Muscle layer of duodenum (tissue), 2 donors: ENCODE data around the gene COPB2.

Source experiments
- H3K27ac ChIP-seq: one replicate; pipeline ENCODE4 v1.7.0; 2013; ENCODE audit warnings: mild to moderate bottlenecking, low read length
- H3K27me3 ChIP-seq: one replicate; pipeline ENCODE4 v1.7.0; 2013; ENCODE audit warnings: low read depth, mild to moderate bottlenecking, control low read depth, low read length
- H3K36me3 ChIP-seq, 2 donors: one replicate each; pipeline ENCODE4 v1.7.0; 2013; ENCODE audit warnings: low read length in 2 of 2, control low read depth in 1 of 2, mild to moderate bottlenecking in 1 of 2; ENCODE audit not compliant: insufficient read depth in 2 of 2, control insufficient read depth in 1 of 2
- H3K4me1 ChIP-seq, 2 donors: one replicate each; pipeline ENCODE4 v1.7.0; 2013; ENCODE audit warnings: low read length in 2 of 2, mild to moderate bottlenecking in 2 of 2, control low read depth in 1 of 2, moderate library complexity in 1 of 2; ENCODE audit not compliant: insufficient read depth in 2 of 2, control insufficient read depth in 1 of 2
- H3K4me3 ChIP-seq, 2 donors: one replicate each; pipeline ENCODE4 v1.7.0; 2013; ENCODE audit warnings: low read length in 2 of 2, low read depth in 1 of 2, mild to moderate bottlenecking in 1 of 2
- H3K9me3 ChIP-seq, 2 donors: one replicate each; pipeline ENCODE4 v1.7.0; 2013; ENCODE audit warnings: low read length in 2 of 2, control low read depth in 1 of 2, mild to moderate bottlenecking in 1 of 2; ENCODE audit not compliant: control insufficient read depth in 1 of 2
- donor health status: healthy.

Gene COPB2

DNA sequence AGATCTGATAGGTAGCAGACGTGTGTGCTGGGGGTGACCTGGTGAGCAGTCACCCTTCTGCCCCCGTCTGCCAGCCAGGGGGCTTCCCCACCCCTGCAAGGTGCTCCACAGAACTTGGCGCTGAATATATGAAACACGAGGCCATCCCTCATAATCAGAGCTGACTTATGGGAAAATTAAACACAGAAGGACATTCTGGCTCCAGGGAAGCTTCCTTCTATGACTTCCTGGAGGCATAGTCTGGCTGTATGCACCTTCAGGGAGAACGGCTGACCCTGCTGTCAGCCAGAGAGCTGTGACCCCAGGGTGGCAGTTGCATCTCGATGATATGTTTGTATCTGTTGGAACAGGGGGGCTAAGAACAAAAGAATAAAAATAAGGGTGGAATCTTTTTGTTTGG lies 72.2 kb downstream of the COPB2 start:
- H3K27me3 ChIP-seq, result no peaks in the 10 kb centered on the region
- H3K4me3 ChIP-seq, result no peak overlapping the region

DNA sequence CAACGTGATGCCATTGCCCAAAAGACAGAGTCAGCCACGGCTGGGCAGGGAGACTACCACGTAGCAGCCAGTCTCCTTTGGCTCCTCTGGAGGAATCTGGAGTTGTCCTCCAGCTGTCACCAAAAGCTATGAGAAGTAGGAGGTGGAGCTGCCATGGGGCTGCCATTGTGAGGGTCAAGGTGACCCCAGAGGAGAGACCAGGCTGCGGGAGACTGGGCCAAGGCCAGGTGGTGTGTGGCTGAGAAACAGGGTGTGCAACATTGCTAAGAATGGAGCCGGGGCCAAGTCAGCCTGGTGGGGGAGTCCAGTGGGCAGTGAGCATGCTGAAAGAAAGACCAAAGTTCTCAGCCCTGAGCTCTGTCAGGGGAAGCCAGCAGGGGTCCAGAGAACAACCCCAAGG lies 75.5 kb downstream of the COPB2 start:
- Histone ChIP-seq H3K36me3 (no peaks in the 10 kb centered on the region), H3K27me3 (no peaks in the 10 kb centered on the region), H3K4me3 (no peak overlapping the region), H3K4me1 (no peaks in the 10 kb centered on the region), H3K9me3 (no peaks in the 10 kb centered on the region), H3K27ac (no peak overlapping the region)

More for the DNA sequence above, 72.2 kb downstream of the COPB2 start:
- no peak overlapping the region for H3K27ac ChIP-seq
- no peaks in the 10 kb centered on the region for H3K36me3 ChIP-seq
- H3K9me3 ChIP-seq, result no peaks in the 10 kb centered on the region
- no peaks in the 10 kb centered on the region for H3K4me1 ChIP-seq

DNA sequence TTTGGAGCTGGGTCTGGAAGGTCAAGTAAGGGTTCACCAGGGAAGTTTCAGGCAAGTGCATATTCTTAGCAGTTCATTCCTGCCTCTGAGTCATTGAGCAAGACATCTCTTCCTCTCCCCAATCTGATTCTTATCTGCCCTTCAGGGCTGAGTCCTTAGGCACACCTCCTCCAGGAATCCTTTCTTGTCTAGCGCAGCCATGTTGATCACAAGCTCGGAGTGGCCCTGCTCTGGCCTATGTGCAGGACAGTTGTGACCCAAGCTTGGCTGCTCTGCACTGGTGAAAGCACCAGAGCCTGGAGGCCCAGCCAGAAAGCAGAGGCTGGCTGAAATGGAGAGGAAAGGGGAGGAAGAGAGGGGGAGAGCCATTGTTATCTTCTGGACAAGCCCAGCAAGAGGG lies 76.5 kb downstream of the COPB2 start:
- Histone ChIP-seq H3K4me1 (no peaks in the 10 kb centered on the region), H3K9me3 (no peaks in the 10 kb centered on the region), H3K27me3 (no peaks in the 10 kb centered on the region), H3K36me3 (no peaks in the 10 kb centered on the region), H3K27ac (no peak overlapping the region), H3K4me3 (no peak overlapping the region)

- Histone ChIP-seq H3K4me1 (no peaks in the 10 kb centered on the region), H3K27me3 (no peaks in the 10 kb centered on the region), H3K9me3 (no peaks in the 10 kb centered on the region), H3K4me3 (no peak overlapping the region), H3K36me3 (no peaks in the 10 kb centered on the region), H3K27ac (no peak overlapping the region)
Measured at GRCh38 chr3:139312416-139312815, 77.0 kb downstream of the COPB2 start.

GRCh38 chr3:139311557-139311956 lies 77.9 kb downstream of the COPB2 start:
- Histone ChIP-seq H3K4me1 (no peaks in the 10 kb centered on the region), H3K4me3 (no peak overlapping the region), H3K9me3 (no peaks in the 10 kb centered on the region), H3K27ac (no peak overlapping the region), H3K36me3 (no peaks in the 10 kb centered on the region), H3K27me3 (no peaks in the 10 kb centered on the region)

- Histone ChIP-seq H3K27ac (no peak overlapping the region), H3K4me1 (no peaks in the 10 kb centered on the region), H3K4me3 (no peak overlapping the region), H3K9me3 (no peaks in the 10 kb centered on the region), H3K27me3 (no peaks in the 10 kb centered on the region), H3K36me3 (no peaks in the 10 kb centered on the region)
Measured at GRCh38 chr3:139310474-139310933, 78.9 kb downstream of the COPB2 start.

DNA sequence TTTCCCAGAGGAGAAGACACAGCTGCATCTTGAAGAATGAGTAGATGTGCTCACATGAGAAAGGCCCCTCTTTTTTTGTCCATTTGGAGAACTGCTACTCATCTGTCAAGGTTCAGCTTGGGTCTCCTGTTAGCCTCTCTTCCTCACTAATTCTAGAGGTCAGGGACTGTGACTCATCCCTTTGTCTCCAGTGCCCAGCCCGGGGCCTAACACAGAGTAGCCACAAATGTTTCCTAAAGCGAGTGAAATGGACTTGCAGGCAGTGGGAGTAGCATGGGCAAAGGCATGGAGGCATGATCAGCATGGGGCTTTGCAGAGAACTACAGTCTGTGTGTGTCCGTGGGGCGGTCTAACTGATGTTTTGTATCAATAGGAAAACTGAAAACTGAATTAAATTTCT lies 79.6 kb downstream of the COPB2 start:
- no peaks in the 10 kb centered on the region for H3K9me3 ChIP-seq
- no peaks in the 10 kb centered on the region for H3K36me3 ChIP-seq
- H3K27me3 ChIP-seq, result no peaks in the 10 kb centered on the region
- H3K4me3 ChIP-seq, result no peak overlapping the region
- no peak overlapping the region for H3K27ac ChIP-seq
- no peaks in the 10 kb centered on the region for H3K4me1 ChIP-seq

GRCh38 chr3:139309061-139309591 lies 80.3 kb downstream of the COPB2 start:
- Histone ChIP-seq H3K4me3 (no peak overlapping the region), H3K27ac (no peak overlapping the region), H3K4me1 (no peaks in the 10 kb centered on the region), H3K9me3 (no peaks in the 10 kb centered on the region), H3K36me3 (no peaks in the 10 kb centered on the region), H3K27me3 (no peaks in the 10 kb centered on the region)

DNA sequence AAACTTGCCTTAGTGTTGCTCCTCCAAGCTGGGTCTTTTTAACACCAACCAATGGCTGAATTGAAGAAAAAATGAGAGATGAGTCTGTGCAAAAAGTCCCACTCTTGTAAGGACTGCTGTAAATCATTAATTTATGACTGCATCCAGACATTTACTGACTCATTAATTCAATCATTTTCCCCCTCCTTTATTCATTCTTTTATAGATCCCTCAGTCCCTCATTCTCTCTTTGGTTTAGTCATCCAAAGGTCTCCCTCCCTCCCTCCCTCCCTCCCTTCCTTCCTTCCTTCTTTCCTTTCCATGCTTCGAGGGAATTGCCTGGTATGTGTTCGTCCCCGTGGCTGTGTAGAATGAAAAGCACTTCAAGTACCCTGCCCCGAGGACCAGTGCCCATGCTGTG lies 80.9 kb downstream of the COPB2 start:
- no peaks in the 10 kb centered on the region for H3K27me3 ChIP-seq
- no peak overlapping the region for H3K4me3 ChIP-seq
- no peaks in the 10 kb centered on the region for H3K9me3 ChIP-seq
- no peak overlapping the region for H3K27ac ChIP-seq
- H3K4me1 ChIP-seq, result no peaks in the 10 kb centered on the region
- H3K36me3 ChIP-seq, result no peaks in the 10 kb centered on the region

DNA sequence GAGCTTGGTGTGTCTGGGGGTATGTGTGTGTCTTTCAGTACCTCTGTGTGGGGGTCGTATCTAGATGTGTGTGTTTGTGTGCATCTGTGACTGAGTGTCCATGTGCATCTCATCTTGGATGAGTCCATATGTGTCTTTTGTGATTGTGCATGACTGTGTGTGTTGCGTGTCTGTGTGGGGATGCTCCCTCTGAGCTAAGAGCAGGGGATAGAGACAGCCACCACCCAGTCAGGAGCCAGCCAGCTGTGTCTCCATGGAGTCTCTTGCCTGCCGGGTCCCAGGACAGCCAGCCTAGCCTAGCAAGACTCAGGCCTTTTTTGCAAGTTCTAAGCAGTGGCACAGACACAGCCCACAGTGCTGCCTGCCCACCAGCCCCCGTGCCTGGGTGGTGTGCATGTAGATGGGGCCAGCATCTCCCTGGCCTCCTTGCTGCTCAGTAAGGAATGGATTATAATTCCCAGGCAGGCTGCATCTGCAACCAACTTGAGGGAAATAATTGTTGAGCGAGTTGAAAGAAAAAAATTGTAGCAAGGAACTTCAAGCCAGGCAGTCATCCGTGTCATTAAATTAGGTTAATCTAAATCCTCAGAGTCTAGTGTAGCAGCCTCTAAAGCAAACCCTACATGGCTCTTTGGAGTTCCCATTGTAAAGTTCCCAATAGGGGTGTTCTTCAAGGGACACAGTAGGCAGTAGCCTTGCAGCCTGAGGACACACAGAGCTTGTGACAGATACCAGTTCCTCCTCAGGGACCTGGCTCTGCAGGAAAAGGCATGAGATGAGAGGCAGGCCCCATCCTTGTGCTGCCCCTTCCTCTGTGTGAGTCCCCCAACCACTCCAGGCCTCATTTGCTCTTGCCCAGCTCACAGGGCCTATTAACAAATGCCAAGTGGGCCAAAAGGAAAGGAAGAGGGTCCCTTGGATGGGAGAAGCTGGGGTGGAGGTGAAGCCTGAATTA lies 81.6 kb downstream of the COPB2 start:
- Histone ChIP-seq H3K4me3 (no peak overlapping the region), H3K27ac (no peak overlapping the region), H3K36me3 (no peaks in the 10 kb centered on the region), H3K9me3 (no peaks in the 10 kb centered on the region), H3K27me3 (no peaks in the 10 kb centered on the region), H3K4me1 (no peaks in the 10 kb centered on the region)
